Measurements from ENCODE around the gene RBMS2.

Gene RBMS2, protein sequence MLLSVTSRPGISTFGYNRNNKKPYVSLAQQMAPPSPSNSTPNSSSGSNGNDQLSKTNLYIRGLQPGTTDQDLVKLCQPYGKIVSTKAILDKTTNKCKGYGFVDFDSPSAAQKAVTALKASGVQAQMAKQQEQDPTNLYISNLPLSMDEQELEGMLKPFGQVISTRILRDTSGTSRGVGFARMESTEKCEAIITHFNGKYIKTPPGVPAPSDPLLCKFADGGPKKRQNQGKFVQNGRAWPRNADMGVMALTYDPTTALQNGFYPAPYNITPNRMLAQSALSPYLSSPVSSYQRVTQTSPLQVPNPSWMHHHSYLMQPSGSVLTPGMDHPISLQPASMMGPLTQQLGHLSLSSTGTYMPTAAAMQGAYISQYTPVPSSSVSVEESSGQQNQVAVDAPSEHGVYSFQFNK

DNA sequence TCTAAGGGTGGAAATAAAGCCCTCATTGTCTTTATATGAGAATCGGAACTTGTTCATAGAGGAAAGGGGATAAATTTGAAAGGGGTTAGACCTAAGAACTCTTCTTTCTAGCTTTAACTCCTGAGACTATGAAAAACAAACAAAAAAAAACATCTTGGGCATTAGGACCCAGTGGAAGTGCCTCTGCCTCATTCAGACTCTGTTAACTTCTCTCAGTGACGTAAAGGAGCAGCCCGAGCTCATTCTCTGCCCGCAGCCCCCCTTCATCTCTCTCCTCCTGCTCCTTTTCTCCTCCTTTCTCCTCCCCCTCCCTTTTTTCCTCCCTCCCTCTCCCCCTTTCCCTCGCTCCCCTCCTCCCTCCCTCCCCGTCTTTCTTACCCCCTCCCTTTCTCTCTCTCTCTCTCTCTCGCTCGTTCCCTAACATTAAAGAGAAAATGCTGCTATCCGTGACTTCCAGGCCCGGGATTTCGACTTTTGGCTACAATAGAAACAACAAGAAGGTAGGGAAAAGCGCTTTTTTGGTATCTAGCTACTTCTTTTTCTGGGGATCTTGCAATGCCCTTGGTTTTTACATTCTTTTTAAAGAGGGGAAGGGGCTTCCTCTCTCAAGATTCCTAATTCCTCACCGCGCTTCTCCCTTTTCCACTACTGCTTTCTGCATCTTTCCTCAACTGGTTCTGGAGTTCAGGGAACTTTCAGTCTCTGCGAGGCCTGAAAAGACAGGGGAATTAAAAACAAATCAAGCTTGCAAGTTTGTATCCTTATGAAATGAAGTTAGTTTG is at the start of gene RBMS2:
Gene RBMS2 (plus strand): TSS at position 231 of the 782 bp plus-strand sequence. CDS start 204 bp downstream, at position 435.
- Histone ChIP-seq H3K9ac (ENCODE audit: low read depth in 1 of 2, low read length in 2 of 2) (peak within 1 kb of the TSS; percentile 66 to 83), H3K4me3 (ENCODE audit: low read length in 2 of 2) (peak within 1 kb of the TSS; percentile 74 to 88), H3K4me1 (ENCODE audit: control insufficient read depth in 2 of 2, insufficient read depth in 2 of 2, low read length in 2 of 2) (peaks cover 8 to 17% of the 10 kb centered on the region in 2 donors), H3K36me3 (ENCODE audit: control insufficient read depth in 2 of 2, insufficient read depth in 2 of 2, low read length in 2 of 2) (no peaks in the 10 kb centered on the region), H3K27me3 (ENCODE audit: control insufficient read depth in 2 of 2, insufficient read depth in 2 of 2, low read length in 2 of 2) (no peaks in the 10 kb centered on the region), H3K9me3 (ENCODE audit: control insufficient read depth in 2 of 2, low read length in 2 of 2) (no peaks in the 10 kb centered on the region), H3K27ac (ENCODE audit: low read depth in 2 of 2, low read length in 2 of 2) (peak within 1 kb of the TSS; percentile 80 to 88)

DNA sequence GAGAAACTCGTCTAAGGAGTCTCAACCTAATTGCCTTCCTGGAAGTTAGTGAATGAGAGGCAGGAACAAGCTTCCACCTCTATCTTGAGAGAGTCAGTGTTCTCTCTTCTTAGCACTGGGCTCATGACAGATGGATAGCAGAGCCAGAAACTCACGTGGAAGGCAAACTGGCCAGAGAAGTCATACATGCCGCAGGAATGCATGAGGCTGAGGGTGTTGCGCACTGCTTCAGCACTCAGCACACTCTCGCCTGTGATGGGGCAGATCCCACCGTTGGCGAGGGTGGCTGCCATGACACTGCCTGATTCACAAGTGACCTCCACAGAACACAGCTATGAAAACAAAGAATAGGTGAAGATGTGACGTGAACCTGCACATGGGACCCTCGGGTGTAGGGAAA is 47.2 kb upstream of the RBMS2 start:
- Histone ChIP-seq H3K4me3 (ENCODE audit: low read length in 2 of 2) (no peak overlapping the region), H3K4me1 (ENCODE audit: control insufficient read depth in 2 of 2, insufficient read depth in 2 of 2, low read length in 2 of 2) (peaks cover 2 to 7% of the 10 kb centered on the region in 2 donors), H3K27ac (ENCODE audit: low read depth in 2 of 2, low read length in 2 of 2) (no peak overlapping the region), H3K27me3 (ENCODE audit: control insufficient read depth in 2 of 2, insufficient read depth in 2 of 2, low read length in 2 of 2) (no peaks in the 10 kb centered on the region), H3K9ac (ENCODE audit: low read depth in 1 of 2, low read length in 2 of 2) (no peak overlapping the region), H3K9me3 (ENCODE audit: control insufficient read depth in 2 of 2, low read length in 2 of 2) (no peaks in the 10 kb centered on the region), H3K36me3 (ENCODE audit: control insufficient read depth in 2 of 2, insufficient read depth in 2 of 2, low read length in 2 of 2) (peaks cover 0 to 3% of the 10 kb centered on the region in 2 donors)

DNA sequence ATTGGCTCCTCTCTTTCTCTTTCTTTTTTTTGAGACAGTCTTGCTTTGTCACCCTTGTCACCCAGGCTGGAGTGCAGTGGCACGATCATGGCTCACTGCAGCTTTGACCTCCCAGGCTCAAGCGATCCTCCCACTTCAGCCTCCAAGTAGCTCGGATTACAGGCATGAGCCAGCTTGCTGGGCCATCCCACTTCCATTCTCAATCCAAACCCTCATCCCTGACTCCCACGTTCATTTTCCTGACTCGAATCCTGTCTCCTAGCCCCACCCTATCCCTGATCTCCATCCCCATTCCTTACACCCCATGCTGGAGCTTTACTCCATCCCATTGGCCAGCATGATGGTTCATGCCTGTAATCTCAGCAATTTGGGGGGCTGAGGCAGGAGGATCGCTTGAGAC is 45.5 kb upstream of the RBMS2 start:
- Histone ChIP-seq H3K4me1 (ENCODE audit: control insufficient read depth in 2 of 2, insufficient read depth in 2 of 2, low read length in 2 of 2) (no peaks in the 10 kb centered on the region), H3K36me3 (ENCODE audit: control insufficient read depth in 2 of 2, insufficient read depth in 2 of 2, low read length in 2 of 2) (peaks cover 0 to 3% of the 10 kb centered on the region in 2 donors), H3K9me3 (ENCODE audit: control insufficient read depth in 2 of 2, low read length in 2 of 2) (no peaks in the 10 kb centered on the region), H3K9ac (ENCODE audit: low read depth in 1 of 2, low read length in 2 of 2) (no peak overlapping the region), H3K27ac (ENCODE audit: low read depth in 2 of 2, low read length in 2 of 2) (no peak overlapping the region), H3K4me3 (ENCODE audit: low read length in 2 of 2) (no peak overlapping the region), H3K27me3 (ENCODE audit: control insufficient read depth in 2 of 2, insufficient read depth in 2 of 2, low read length in 2 of 2) (no peaks in the 10 kb centered on the region)

DNA sequence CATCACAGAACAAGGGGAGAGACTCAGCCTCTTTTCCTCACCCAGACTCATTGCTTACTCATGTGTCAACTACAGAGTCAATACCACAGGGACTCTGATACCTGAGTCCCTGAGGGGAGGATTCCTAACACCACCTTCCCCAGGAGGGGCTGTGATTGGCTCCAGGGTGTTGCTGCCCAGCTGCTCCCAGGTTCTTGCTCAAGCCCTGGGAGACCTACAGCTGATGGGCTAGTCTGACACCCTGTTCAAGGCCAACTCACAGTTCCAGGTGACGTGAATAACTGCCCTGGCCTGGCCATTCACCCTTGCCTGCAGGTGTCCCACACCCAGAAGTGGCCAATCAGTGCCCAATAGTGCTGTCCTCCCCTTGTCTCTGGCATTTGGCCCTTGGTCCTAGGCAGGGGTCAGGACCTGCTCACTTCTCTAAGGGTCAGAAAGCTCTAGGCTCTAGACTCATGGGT is 44.6 kb upstream of the RBMS2 start:
- Histone ChIP-seq H3K4me3 (ENCODE audit: low read length in 2 of 2) (no peak overlapping the region), H3K4me1 (ENCODE audit: control insufficient read depth in 2 of 2, insufficient read depth in 2 of 2, low read length in 2 of 2) (no peaks in the 10 kb centered on the region), H3K27me3 (ENCODE audit: control insufficient read depth in 2 of 2, insufficient read depth in 2 of 2, low read length in 2 of 2) (no peaks in the 10 kb centered on the region), H3K36me3 (ENCODE audit: control insufficient read depth in 2 of 2, insufficient read depth in 2 of 2, low read length in 2 of 2) (peaks cover 0 to 2% of the 10 kb centered on the region in 2 donors), H3K27ac (ENCODE audit: low read depth in 2 of 2, low read length in 2 of 2) (no peak overlapping the region), H3K9me3 (ENCODE audit: control insufficient read depth in 2 of 2, low read length in 2 of 2) (no peaks in the 10 kb centered on the region), H3K9ac (ENCODE audit: low read depth in 1 of 2, low read length in 2 of 2) (no peak overlapping the region)

DNA sequence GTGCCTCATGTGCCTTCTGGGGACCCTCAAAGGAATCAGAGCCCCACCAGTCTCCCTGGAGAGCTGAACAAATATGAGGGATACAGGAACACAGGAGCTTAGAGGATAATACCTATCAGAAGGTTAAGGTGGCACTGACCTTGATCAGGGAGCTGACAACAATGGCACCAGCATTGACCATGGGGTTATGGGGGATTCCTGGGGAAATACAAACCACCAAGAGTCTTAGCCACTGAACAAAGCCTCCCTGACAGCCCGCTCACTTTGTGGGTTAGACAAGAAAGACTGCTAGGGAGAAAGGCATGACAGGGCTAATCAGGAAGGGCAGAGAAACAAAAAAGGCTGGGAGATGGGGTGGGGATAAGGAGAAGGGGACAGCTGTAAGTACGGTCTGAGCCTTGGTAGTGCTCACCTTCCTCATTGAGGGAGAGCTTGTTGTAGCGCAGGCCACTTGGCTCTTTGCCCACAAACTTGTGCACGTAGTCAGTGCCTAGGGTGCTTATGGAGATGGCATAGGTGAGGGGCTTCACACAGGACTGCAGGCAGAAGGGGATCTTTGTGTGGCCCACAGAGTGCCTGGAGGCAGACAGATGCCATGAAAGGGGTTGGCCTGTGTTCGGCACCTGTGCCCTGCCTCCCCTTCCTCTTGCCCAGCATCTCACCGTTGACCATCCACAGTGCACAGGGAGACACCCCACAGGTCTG is 43.9 kb upstream of the RBMS2 start:
- Histone ChIP-seq H3K36me3 (ENCODE audit: control insufficient read depth in 2 of 2, insufficient read depth in 2 of 2, low read length in 2 of 2) (no peaks in the 10 kb centered on the region), H3K9me3 (ENCODE audit: control insufficient read depth in 2 of 2, low read length in 2 of 2) (no peaks in the 10 kb centered on the region), H3K27me3 (ENCODE audit: control insufficient read depth in 2 of 2, insufficient read depth in 2 of 2, low read length in 2 of 2) (no peaks in the 10 kb centered on the region), H3K4me1 (ENCODE audit: control insufficient read depth in 2 of 2, insufficient read depth in 2 of 2, low read length in 2 of 2) (no peaks in the 10 kb centered on the region), H3K27ac (ENCODE audit: low read depth in 2 of 2, low read length in 2 of 2) (no peak overlapping the region), H3K9ac (ENCODE audit: low read depth in 1 of 2, low read length in 2 of 2) (no peak overlapping the region), H3K4me3 (ENCODE audit: low read length in 2 of 2) (no peak overlapping the region)

DNA sequence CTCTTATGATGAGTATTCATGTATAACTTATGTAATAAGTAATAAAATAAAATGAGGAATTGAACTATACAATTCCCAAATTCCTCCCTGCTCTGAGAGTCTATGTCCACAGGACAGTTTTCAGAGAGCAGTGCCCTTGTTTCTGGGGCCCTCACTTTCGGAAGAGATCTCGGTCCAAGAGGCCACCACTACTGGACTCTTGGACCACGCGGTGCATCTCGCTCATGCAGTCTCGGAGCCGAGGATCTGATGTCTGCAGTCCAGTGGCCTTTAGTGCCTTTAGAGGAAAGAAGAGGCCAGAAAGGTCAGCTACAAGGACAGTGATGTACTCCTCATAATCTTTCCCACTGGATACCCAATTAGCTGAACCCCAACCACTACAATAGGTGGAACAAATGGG is 42.0 kb upstream of the RBMS2 start:
- H3K4me3 ChIP-seq (ENCODE audit: low read length in 2 of 2) = no peak overlapping the region

DNA sequence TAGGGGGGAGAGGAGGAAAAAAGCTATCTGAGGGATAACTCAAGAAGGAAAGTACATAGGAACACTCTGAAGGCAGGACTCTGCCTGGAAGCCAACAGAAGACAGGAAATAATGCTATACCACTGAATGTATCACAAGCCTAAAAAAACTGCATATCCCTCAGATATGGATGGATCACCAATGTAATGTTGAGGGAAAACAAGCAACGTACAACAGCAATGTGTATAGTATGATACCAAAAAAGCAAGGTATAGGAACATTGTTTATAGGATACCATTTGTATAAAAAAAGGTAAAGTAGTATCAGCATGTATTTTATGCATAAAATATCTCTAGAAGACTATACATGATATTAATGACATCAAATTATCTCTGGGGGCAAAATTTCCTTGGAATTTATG is 37.1 kb upstream of the RBMS2 start:
- no peak overlapping the region for H3K9ac ChIP-seq (ENCODE audit: low read depth in 1 of 2, low read length in 2 of 2)
- H3K9me3 ChIP-seq (ENCODE audit: control insufficient read depth in 2 of 2, low read length in 2 of 2) = no peaks in the 10 kb centered on the region
- no peak overlapping the region for H3K4me3 ChIP-seq (ENCODE audit: low read length in 2 of 2)
- no peak overlapping the region for H3K27ac ChIP-seq (ENCODE audit: low read depth in 2 of 2, low read length in 2 of 2)
- peaks cover 0 to 2% of the 10 kb centered on the region in 2 donors for H3K27me3 ChIP-seq (ENCODE audit: control insufficient read depth in 2 of 2, insufficient read depth in 2 of 2, low read length in 2 of 2)
- no peaks in the 10 kb centered on the region for H3K36me3 ChIP-seq (ENCODE audit: control insufficient read depth in 2 of 2, insufficient read depth in 2 of 2, low read length in 2 of 2)
- H3K4me1 ChIP-seq (ENCODE audit: control insufficient read depth in 2 of 2, insufficient read depth in 2 of 2, low read length in 2 of 2) = peaks cover 7 to 14% of the 10 kb centered on the region in 2 donors

More for the DNA sequence above, 42.0 kb upstream of the RBMS2 start:
- H3K27ac ChIP-seq (ENCODE audit: low read depth in 2 of 2, low read length in 2 of 2) = no peak overlapping the region
- H3K9me3 ChIP-seq (ENCODE audit: control insufficient read depth in 2 of 2, low read length in 2 of 2) = no peaks in the 10 kb centered on the region
- no peak overlapping the region for H3K9ac ChIP-seq (ENCODE audit: low read depth in 1 of 2, low read length in 2 of 2)
- H3K4me1 ChIP-seq (ENCODE audit: control insufficient read depth in 2 of 2, insufficient read depth in 2 of 2, low read length in 2 of 2) = no peaks in the 10 kb centered on the region
- H3K27me3 ChIP-seq (ENCODE audit: control insufficient read depth in 2 of 2, insufficient read depth in 2 of 2, low read length in 2 of 2) = no peaks in the 10 kb centered on the region
- no peaks in the 10 kb centered on the region for H3K36me3 ChIP-seq (ENCODE audit: control insufficient read depth in 2 of 2, insufficient read depth in 2 of 2, low read length in 2 of 2)

DNA sequence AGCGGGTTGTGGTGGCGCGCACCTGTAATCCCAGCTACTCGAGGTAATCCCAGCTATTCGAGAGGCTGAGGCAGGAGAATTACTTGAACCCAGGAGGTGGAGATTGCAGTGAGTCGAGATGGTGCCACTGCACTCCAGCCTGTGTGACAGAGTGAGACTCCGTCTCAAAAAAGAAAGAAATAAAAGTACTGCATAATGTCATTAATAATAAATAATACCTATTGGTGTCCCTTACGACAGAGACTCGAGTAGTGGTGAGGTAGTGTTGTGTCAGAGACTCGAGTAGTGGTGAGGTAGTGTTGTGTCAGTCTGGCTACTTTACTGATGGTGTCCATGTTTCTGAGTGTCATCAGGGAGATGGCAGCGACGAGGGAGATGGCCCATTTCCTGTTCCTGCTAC is 34.9 kb upstream of the RBMS2 start:
- Histone ChIP-seq H3K4me3 (ENCODE audit: low read length in 2 of 2) (no peak overlapping the region), H3K27me3 (ENCODE audit: control insufficient read depth in 2 of 2, insufficient read depth in 2 of 2, low read length in 2 of 2) (peaks cover 0 to 2% of the 10 kb centered on the region in 2 donors), H3K36me3 (ENCODE audit: control insufficient read depth in 2 of 2, insufficient read depth in 2 of 2, low read length in 2 of 2) (no peaks in the 10 kb centered on the region), H3K9ac (ENCODE audit: low read depth in 1 of 2, low read length in 2 of 2) (no peak overlapping the region), H3K4me1 (ENCODE audit: control insufficient read depth in 2 of 2, insufficient read depth in 2 of 2, low read length in 2 of 2) (peaks cover 7 to 14% of the 10 kb centered on the region in 2 donors), H3K9me3 (ENCODE audit: control insufficient read depth in 2 of 2, low read length in 2 of 2) (no peaks in the 10 kb centered on the region), H3K27ac (ENCODE audit: low read depth in 2 of 2, low read length in 2 of 2) (no peak overlapping the region)

DNA sequence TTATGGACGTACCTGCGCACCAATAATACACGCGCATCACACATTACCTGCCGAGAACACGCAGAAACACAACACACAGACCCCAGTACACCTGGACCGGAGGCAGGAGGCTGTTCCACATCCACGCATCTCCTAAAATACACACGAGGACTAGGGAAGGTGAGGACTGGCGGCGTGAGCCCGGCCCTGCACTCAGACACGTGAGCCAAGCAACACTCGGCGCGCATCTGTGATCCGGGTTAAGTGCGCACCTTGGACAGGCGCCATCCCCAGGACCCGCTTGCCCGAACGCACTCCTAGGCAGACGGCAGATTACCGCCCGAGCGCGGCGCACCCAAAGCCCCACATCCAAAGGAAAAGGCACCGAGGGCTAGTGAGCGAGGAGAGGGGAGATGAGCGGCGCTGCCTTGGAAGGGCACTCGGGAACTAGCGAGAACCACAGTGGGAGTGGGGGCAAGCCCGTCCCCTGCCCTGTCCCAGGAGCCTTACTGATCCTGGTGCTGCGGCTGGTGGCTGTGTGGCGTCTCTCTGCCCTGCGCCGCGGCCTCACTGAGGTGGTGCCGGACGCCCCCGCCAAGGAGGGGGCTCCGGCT is 34.1 kb upstream of the RBMS2 start:
- Histone ChIP-seq H3K9me3 (ENCODE audit: control insufficient read depth in 2 of 2, low read length in 2 of 2) (no peaks in the 10 kb centered on the region), H3K4me1 (ENCODE audit: control insufficient read depth in 2 of 2, insufficient read depth in 2 of 2, low read length in 2 of 2) (peaks cover 7 to 14% of the 10 kb centered on the region in 2 donors), H3K4me3 (ENCODE audit: low read length in 2 of 2) (peak overlapping the region; percentile 69 to 72), H3K27me3 (ENCODE audit: control insufficient read depth in 2 of 2, insufficient read depth in 2 of 2, low read length in 2 of 2) (peaks cover 0 to 2% of the 10 kb centered on the region in 2 donors), H3K27ac (ENCODE audit: low read depth in 2 of 2, low read length in 2 of 2) (no peak overlapping the region), H3K9ac (ENCODE audit: low read depth in 1 of 2, low read length in 2 of 2) (peak overlapping the region; percentile 32 to 42), H3K36me3 (ENCODE audit: control insufficient read depth in 2 of 2, insufficient read depth in 2 of 2, low read length in 2 of 2) (no peaks in the 10 kb centered on the region)

All from mucosa of rectum (tissue), 2 donors.